GM19023 (cell line): ENCODE data around the gene ADIPOR2.
"Not testable (repeated sequence)": the region's sequence is repeated elsewhere in the genome, so short reads cannot be mapped to it uniquely, and the experiment has no call there.

Experiments
- ATAC-seq: cut with Tn5 transposase; IDR thresholded peaks from one replicate; pipeline ENCODE4 v1.9.1; 2021; ENCODE audit warnings: mild to moderate bottlenecking, moderate library complexity; ENCODE audit not compliant: unreplicated experiment

ADIPOR2 gene

GRCh38 chr12:1731019-1731687 lies 40.3 kb downstream of the ADIPOR2 start:
- ATAC-seq, result no peak

DNA sequence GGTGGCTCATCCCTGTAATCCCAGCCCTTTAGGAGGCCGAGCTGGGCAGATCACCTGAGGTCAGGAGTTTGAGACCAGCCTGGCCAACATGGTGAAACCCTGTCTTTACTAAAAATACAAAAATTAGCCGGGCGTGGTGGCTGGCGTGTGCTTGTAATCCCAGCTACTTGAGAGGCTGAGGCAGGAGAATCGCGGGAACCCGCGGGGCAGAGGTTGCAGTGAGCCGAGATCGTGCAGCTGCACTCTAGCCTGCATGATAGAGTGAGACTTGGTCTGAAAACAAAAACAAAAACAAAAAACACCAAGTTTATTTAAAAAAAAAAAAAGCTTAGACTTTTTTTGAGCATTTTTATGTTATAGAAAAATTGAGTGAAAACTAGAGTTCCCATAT lies 40.8 kb downstream of the ADIPOR2 start:
- not testable (repeated sequence) for ATAC-seq

DNA sequence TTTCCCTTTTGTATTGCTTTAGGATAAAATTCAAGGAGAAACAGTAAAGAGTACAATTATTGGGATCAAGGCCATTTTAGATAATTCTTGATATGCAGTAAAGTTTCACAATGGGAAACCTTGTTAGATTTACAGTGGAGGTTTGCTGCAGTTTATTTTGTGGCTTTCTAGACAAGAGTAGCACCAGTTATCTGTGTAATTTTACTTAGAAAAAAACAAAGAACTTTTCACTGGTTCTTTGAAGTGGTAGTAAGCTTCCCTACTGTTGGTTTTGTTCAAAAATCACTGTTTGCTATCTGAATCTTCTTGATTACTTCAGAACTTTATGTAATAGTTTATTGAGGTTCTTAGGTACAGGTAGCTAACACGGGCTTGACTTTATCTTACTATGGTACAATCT lies 42.0 kb downstream of the ADIPOR2 start:
- ATAC-seq, result no peak

- not testable (repeated sequence) for ATAC-seq
Observed at GRCh38 chr12:1733712-1734111, 42.8 kb downstream of the ADIPOR2 start.

DNA sequence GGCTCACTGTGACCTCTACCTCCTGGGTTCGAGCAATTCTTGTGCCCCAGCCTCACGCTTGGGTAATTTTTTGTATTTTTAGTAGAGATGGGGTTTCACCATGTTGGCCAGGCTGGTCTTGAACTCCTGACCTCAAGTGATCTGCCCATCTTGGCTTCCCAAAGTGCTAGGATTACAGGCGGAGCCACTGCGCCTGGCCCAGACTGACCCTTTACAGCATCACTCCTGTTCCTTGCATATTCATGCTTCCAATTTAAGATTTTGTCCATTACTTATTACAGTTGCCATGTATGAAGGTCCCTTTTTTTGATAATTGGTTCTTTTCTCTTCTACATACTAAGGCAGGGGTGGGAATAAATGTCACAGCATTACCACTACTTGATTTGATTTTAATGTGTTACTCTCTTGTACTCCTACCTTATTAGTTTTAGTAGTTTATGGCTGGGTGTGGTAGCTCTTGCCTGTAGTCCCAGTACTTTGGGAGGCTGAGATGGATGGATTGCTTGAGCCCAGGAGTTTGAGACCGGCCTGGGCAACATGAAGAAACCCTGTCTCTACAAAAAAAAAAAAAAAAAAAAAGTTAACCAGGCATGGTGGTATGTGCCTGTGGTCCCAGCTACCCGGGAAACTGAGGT lies 46.9 kb downstream of the ADIPOR2 start:
- no peak for ATAC-seq

DNA sequence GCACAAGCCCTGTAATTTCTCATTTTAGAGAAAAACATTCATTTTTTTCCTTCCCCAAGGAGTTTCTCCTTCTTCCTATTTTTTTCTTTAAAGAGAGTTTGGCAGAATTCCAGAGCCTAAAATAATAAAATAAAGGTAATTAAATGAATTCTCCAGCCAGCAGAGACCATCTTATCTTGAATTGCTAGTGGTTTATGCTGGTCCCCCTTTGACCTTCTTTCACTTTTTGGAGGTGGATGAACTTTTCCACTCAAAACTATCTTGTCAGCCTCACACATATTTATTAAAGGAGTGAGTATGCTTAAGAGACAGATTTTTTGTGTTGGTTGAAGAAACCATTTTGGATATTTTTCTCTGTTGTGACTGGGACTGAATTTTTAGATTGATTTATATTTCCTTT lies 47.6 kb downstream of the ADIPOR2 start:
- ATAC-seq, result no peak

DNA sequence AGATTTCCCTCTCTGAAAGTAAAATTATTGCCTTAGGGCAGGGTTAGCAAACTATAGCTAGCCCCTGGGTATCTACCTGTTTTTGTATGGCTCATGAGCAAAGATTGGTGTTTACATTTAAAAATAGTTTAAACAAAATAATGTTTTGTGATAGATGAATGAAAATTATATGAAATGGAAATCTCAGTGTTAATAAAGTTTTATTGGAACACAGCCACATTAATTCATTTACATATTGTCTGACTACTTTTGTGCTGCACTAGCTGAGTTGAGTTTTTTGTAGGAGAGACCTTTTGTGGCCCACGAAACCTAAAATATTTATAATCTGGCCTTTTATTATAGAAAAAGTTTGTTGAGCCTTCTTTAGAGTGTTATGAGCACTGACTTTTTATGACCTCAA lies 48.5 kb downstream of the ADIPOR2 start:
- ATAC-seq, result no peak

DNA sequence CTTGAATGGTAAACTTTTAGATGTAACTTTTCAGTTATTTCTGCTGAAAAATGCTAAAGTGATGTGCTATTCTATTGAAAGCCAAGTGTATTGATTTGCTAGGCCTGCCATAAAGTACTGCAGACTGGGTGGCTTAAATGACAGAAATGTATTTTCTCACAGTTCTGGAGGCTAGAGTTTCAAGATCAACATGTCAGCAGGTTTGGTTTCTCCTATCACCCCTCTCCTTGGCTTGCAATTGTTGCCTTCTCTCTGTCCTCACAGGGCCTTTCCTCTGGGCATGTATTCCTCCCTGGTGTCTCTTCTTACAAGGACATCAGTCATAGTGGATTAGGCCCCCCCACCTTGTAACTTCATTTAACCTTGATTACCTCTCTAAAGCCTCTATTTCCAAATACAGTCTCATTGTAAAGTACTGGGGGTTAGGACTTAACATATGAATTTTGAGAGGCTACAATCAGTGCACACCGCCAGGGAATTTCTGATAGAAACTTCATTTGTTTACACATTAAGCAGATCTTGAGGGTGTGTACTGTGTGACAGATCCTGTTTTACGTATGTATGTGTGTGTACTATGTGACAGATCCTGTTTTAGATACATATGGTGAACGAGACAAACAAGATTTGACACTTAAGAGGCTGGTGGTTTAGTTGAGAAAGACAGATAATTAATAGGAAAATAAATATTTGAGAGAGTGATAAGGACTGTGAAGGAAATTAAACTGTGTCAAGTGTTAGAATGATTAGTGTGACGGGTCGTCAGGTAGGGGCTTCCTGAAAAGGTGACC lies 49.5 kb downstream of the ADIPOR2 start:
- ATAC-seq, result no peak

DNA sequence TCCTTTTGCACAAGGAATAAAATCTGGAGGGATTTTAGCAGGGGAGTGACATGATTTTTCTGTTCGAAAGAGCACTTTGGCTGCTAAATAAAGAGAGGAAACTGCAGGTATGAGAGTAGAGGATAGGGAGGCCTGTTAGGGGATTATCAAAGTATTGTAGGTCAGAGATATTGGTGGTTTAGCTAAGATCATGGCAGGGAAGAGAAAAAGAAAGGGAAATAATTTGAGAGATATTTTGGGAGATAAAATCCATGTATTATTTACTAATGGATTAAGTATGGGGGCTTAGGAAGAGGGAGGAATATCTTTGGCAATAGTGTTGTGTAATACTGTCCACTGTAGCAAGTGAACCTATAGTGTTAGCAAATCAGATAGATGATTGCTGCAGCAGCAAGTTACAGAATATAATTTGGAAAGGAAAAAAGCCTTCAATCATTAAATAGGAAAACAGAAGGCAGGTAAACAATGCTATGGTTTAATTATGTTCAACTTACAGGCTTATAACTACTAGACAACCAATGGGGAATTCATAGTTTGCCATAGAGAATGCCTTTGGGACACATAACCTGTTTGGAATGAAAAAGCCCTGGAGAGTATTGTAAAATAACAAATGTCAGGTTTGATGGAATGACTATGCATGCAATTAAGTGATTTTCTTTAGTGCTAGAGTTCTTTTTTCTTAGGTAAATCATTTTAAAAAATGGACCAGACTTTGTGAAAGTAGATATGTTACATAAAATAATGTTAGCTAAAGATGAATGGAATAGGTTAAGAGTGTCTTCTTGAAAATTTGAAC lies 50.5 kb downstream of the ADIPOR2 start:
- no peak for ATAC-seq

DNA sequence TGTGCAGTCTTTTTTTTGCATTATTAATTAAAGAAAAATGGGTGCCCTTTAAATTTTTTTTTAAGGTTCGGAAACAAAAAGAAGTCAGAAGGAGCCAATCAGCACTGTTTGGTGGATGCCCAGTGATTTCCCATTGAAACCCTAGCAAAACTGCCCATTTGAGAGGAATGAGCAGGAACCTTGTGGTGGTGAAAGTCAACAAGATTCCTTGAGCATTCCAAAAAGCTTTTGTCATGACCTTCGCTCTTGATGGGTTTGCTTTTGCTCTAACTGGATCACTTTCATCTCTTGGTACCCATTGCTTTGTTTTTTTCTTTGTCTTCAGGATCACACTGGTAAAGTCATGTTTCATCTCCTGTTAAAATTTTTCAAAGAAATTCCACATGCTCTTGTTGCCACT lies 54.1 kb downstream of the ADIPOR2 start:
- ATAC-seq, result no peak

GRCh38 chr12:1747609-1748008 lies 56.7 kb downstream of the ADIPOR2 start:
- no peak for ATAC-seq

DNA sequence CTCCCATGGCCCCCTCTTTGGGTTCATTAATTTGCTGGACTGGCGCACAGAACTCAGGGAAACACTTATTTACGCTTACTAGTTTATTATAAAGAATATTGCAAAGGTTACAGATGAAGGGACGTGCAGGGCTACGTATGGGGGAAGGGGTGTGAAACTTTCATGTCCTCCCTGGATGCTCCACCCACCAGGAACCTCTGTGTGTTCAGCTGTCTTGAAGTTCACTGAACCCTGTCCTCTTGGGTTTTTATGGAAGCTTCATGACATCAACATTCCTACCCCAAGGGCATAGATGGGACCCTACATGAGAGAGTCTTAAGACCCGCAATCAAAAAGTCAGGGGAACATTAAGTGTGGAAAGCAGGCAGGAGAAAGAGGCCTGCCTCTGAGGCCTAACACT lies 58.1 kb downstream of the ADIPOR2 start:
- ATAC-seq, result no peak

- no peak for ATAC-seq
Observed at GRCh38 chr12:1750300-1750699, 59.4 kb downstream of the ADIPOR2 start.

DNA sequence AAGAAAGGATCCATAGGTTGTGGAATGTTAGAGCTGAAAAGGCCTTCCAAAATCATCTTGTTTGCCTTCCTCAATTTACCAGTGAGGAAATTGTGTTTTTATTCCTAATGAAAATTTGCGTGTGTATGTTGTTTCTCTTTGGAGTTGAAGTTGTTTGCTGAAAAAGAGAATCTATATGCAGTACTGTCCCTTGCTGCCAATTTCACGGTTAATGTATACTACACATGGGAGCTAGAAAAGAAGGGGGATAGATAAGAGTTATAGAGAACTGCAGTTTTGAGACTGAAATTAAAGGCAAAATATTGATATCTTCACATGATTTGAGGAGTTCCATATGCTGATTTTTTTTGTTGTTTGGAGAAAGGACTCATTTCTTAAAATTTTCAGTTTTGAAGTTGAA lies 67.5 kb downstream of the ADIPOR2 start:
- ATAC-seq, result no peak

DNA sequence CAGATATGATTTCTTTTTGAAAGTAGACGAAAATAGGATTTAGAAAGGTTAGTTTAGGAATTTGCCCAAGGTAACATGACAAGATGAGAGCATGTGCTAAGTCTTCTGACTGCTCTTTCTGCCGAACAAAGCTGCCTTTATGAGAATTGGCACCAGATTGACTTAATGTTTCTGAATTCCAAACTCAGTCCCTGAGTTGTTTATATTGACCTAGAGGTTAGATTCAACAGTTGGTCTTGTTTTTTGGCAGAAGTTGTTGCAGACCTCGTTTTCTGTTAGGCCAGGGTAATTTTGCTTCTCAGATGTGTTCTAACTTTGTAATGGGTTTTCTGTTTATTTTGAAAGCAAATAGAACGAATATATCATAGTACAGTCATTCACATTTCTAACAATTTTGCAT lies 68.0 kb downstream of the ADIPOR2 start:
- no peak for ATAC-seq

DNA sequence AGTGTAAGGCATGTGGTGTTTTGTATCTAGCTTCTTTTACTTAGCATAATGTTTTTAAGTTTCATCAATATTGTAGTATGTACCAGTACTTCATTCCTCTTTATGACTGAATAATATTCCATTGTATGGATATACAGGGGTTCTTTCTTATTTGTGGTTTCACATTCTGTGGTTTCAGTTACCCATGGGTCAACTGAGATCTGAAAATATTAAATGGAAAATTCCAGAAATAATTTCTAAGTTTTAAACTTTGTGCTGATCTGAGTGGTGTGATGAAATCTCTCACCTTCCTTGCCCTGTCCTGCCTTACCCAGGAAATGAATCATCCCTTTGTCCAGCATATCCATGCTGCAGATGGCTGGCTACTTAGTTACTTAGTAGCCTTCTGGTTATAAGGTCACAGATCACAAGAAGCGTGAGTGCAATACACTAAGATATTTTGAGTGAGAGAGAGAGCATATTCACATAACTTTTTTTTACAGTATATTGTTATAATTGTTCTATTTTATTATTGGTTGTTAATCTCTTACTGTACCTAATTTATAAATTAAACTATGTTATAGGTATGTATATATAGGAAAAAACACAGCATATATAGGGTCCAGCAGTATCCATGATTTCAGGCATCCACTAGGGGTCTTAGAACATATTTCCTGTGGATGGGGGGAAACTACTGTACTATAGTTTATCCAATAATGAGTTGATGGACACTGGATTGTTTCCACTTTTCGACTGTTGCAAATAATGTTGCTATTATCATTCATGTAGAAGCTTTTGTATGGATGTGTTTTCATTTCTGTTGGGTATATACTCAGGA lies 69.9 kb downstream of the ADIPOR2 start:
- ATAC-seq, result no peak

- no peak for ATAC-seq
Observed at GRCh38 chr12:1761857-1762256, 71.0 kb downstream of the ADIPOR2 start.

- ATAC-seq, result no peak
Observed at GRCh38 chr12:1763153-1763552, 72.3 kb downstream of the ADIPOR2 start.

- no peak for ATAC-seq
Observed at GRCh38 chr12:1766110-1766509, 75.2 kb downstream of the ADIPOR2 start.

DNA sequence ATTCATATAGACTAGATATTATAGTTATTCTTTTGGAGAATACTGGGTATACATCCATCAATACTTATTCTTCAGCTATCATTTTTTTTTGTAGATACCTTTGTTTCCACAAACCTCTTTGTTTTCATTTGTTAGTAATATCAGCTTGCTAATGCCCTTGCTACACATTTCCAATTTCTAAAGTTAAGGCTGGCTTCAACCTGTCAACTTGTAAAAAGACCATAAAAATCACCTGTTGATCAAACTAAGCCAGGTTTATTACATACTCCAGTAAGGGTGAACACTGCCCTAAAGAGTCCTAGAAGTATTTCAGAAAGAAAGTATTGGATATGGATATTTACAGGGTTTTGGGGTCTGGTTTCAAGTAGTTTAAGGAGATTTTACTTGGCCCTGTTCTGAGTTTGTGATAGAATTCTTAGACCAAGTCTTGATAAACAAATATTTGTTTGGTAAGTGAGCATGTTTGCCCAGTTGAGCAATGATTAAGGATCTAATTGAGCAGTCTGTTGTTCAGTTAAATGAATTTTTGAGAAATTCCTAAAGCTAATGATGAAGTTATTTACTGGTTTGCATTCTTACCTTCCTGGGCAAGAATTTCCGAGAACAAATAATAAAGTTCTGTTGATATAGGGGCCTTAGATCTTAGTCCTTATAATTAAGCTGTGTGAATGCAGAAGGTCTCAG lies 76.7 kb downstream of the ADIPOR2 start:
- no peak for ATAC-seq
